Neuronal stem cell (in vitro differentiated cells): Measurements from ENCODE around the gene PRR23E.

ENCODE experiments used
- DNase-seq: peaks from one replicate; pipeline ENCODE4 v3.0.0-alpha.2; 2013; ENCODE audit warnings: low spot score
- H2AFZ ChIP-seq: one replicate; pipeline ENCODE4 v1.6.1; 2013; ENCODE audit warnings: mild to moderate bottlenecking, low read length, inconsistent platforms
- H2AK5ac ChIP-seq: 2 replicates; pipeline ENCODE4 v1.6.1; 2013; ENCODE audit warnings: low read depth, mild to moderate bottlenecking, inconsistent platforms, low read length, moderate library complexity, mixed read lengths
- H2BK120ac ChIP-seq: 2 replicates; pipeline ENCODE4 v1.6.1; 2013; ENCODE audit warnings: low read depth, mild to moderate bottlenecking, inconsistent platforms, low read length, moderate library complexity, mixed read lengths
- H2BK12ac ChIP-seq: one replicate; pipeline ENCODE4 v1.6.1; 2013; ENCODE audit warnings: low read length, inconsistent platforms
- H2BK15ac ChIP-seq: 2 replicates; pipeline ENCODE4 v1.6.1; 2013; ENCODE audit warnings: mild to moderate bottlenecking, low read length, inconsistent platforms, mixed read lengths
- H2BK5ac ChIP-seq: one replicate; pipeline ENCODE4 v1.6.1; 2013; ENCODE audit warnings: inconsistent platforms, mild to moderate bottlenecking, low read length, moderate library complexity
- H3K14ac ChIP-seq: one replicate; pipeline ENCODE4 v1.6.1; 2013; ENCODE audit warnings: low read length, inconsistent platforms
- H3K18ac ChIP-seq: 2 replicates; pipeline ENCODE4 v1.6.1; 2013; ENCODE audit warnings: low read length, inconsistent platforms
- H3K23ac ChIP-seq: 2 replicates; pipeline ENCODE4 v1.6.1; 2013; ENCODE audit warnings: low read depth, mild to moderate bottlenecking, mixed read lengths, low read length, inconsistent platforms; ENCODE audit not compliant: poor library complexity
- H3K27ac ChIP-seq: replicated peaks from 3 replicates; pipeline ENCODE4 v1.5.1; 2013; ENCODE audit warnings: low read length, inconsistent platforms
- H3K27me3 ChIP-seq, 3 experiments: 2 replicates each; pipeline ENCODE4 v1.6.1; 2013; ENCODE audit warnings: low read length in 3 of 3, mild to moderate bottlenecking in 2 of 3, inconsistent platforms in 1 of 3, low read depth in 1 of 3, mixed read lengths in 1 of 3, moderate library complexity in 1 of 3; ENCODE audit not compliant: control insufficient read depth in 3 of 3, insufficient read depth in 3 of 3
- H3K36me3 ChIP-seq, 2 donors: replicated peaks in 1 of 2; 2 replicates each; pipeline ENCODE4 v1.6.1; 2013; ENCODE audit warnings: low read length in 2 of 2; ENCODE audit not compliant: control insufficient read depth in 2 of 2, insufficient read depth in 2 of 2
- H3K4ac ChIP-seq: 2 replicates; pipeline ENCODE4 v1.6.1; 2013; ENCODE audit warnings: inconsistent platforms, mild to moderate bottlenecking, low read length, moderate library complexity
- H3K4me1 ChIP-seq, 2 donors: 1 replicate in 1 of 2; 2 replicates in 1 of 2; pipeline ENCODE4 v1.6.1; 2013; ENCODE audit warnings: low read length in 2 of 2, low read depth in 1 of 2; ENCODE audit not compliant: control insufficient read depth in 2 of 2, insufficient read depth in 1 of 2
- H3K4me2 ChIP-seq: one replicate; pipeline ENCODE4 v1.6.1; 2013; ENCODE audit warnings: mild to moderate bottlenecking, low read length, inconsistent platforms; ENCODE audit not compliant: insufficient read depth, poor library complexity, severe bottlenecking
- H3K4me3 ChIP-seq, 2 donors: 2 replicates each; pipeline ENCODE4 v1.5.1; 2013; ENCODE audit warnings: low read length in 2 of 2, mild to moderate bottlenecking in 2 of 2, inconsistent platforms in 1 of 2, moderate library complexity in 1 of 2
- H3K79me1 ChIP-seq: one replicate; pipeline ENCODE4 v1.6.1; 2013; ENCODE audit warnings: low read depth, mild to moderate bottlenecking, inconsistent platforms, low read length, moderate library complexity
- H3K9ac ChIP-seq: one replicate; pipeline ENCODE4 v1.6.1; 2013; ENCODE audit warnings: mild to moderate bottlenecking, low read depth, low read length, inconsistent platforms; ENCODE audit not compliant: poor library complexity
- H3K9me3 ChIP-seq, 2 donors: replicated peaks in 1 of 2; 2 replicates each; pipeline versions ENCODE3 to v1.6.1; 2013; ENCODE audit warnings: low read length in 2 of 2, mild to moderate bottlenecking in 2 of 2, inconsistent platforms in 1 of 2, low read depth in 1 of 2, mixed read lengths in 1 of 2, moderate library complexity in 1 of 2; ENCODE audit not compliant: control insufficient read depth in 2 of 2, insufficient read depth in 1 of 2
- H4K8ac ChIP-seq: one replicate; pipeline ENCODE4 v1.6.1; 2013; ENCODE audit warnings: low read depth, mild to moderate bottlenecking, inconsistent platforms, low read length, moderate library complexity
- H4K91ac ChIP-seq: one replicate; pipeline ENCODE4 v1.6.1; 2013; ENCODE audit warnings: low read length, low read depth, mild to moderate bottlenecking, inconsistent platforms; ENCODE audit not compliant: poor library complexity
- WGBS, 2 donors: extraction: QIAGEN DNeasy Blood & Tissue Kit; methylation state at CpG; one replicate each; pipeline ENCODE4 v1.1.7; 2013; ENCODE audit warnings: missing lambda C conversion rate in 2 of 2, mixed read lengths in 1 of 2; ENCODE audit not compliant: insufficient read length in 2 of 2, insufficient replicate concordance in 1 of 2; ENCODE audit errors: extremely low coverage in 2 of 2; 5-methylcytosine and 5-hydroxymethylcytosine counted together

PRR23E gene

GRCh38 chr3:127172781-127173515 is 20.0 kb upstream of the PRR23E start:
- no peak overlapping the region for H3K14ac ChIP-seq
- no CpG with 5 or more reads among the region's 22 CpGs for WGBS, 2 donors
- H2AFZ ChIP-seq = peak overlapping the region; percentile 69
- no peak overlapping the region for H4K91ac ChIP-seq
- H2BK5ac ChIP-seq = no peak overlapping the region
- H2BK15ac ChIP-seq = no peak overlapping the region
- no peak for DNase-seq
- no peak overlapping the region for H3K9ac ChIP-seq
- H2BK12ac ChIP-seq = no peak overlapping the region
- H2AK5ac ChIP-seq = peak overlapping the region; percentile 64
- peak overlapping the region; percentile 16 for H3K27ac ChIP-seq
- H3K4me1 ChIP-seq = peaks cover 2 to 16% of the 10 kb centered on the region in 2 donors
- peak overlapping the region; percentile 68 for H3K18ac ChIP-seq
- no peaks in the 10 kb centered on the region for H3K36me3 ChIP-seq
- no peak overlapping the region for H3K4me3 ChIP-seq
- no peak overlapping the region for H4K8ac ChIP-seq
- H3K23ac ChIP-seq = no peak overlapping the region
- no peak overlapping the region for H3K4me2 ChIP-seq
- peaks cover 0 to 17% (median 0%) of the 10 kb centered on the region in 3 experiments for H3K27me3 ChIP-seq
- H3K79me1 ChIP-seq = no peaks in the 10 kb centered on the region
- H2BK120ac ChIP-seq = no peak overlapping the region
- no peak overlapping the region for H3K4ac ChIP-seq
- peaks cover 0 to 2% of the 10 kb centered on the region in 2 donors for H3K9me3 ChIP-seq

GRCh38 chr3:127173516-127174166 is 19.3 kb upstream of the PRR23E start:
- no peak overlapping the region for H3K14ac ChIP-seq
- H2BK5ac ChIP-seq = no peak overlapping the region
- H3K79me1 ChIP-seq = no peaks in the 10 kb centered on the region
- no peak overlapping the region for H2BK120ac ChIP-seq
- no peak overlapping the region for H2AFZ ChIP-seq
- H3K4me2 ChIP-seq = no peak overlapping the region
- no peak overlapping the region for H3K23ac ChIP-seq
- no peak for DNase-seq
- no peak overlapping the region for H3K4ac ChIP-seq
- no peak overlapping the region for H4K8ac ChIP-seq
- H3K9ac ChIP-seq = no peak overlapping the region
- no peak overlapping the region for H2BK15ac ChIP-seq
- H2AK5ac ChIP-seq = no peak overlapping the region
- WGBS, 2 donors = no CpG with 5 or more reads among the region's 5 CpGs
- H3K27ac ChIP-seq = no peak overlapping the region
- no peak overlapping the region for H4K91ac ChIP-seq
- H3K36me3 ChIP-seq = no peaks in the 10 kb centered on the region
- no peak overlapping the region for H2BK12ac ChIP-seq
- H3K4me1 ChIP-seq = peaks cover 2 to 16% of the 10 kb centered on the region in 2 donors
- no peak overlapping the region for H3K4me3 ChIP-seq
- peaks cover 0 to 17% (median 0%) of the 10 kb centered on the region in 3 experiments for H3K27me3 ChIP-seq
- H3K18ac ChIP-seq = no peak overlapping the region
- peaks cover 0 to 2% of the 10 kb centered on the region in 2 donors for H3K9me3 ChIP-seq

GRCh38 chr3:127174284-127174683 is 18.6 kb upstream of the PRR23E start:
- Histone ChIP-seq H3K23ac (no peak overlapping the region), H2AK5ac (peak overlapping the region; percentile 22), H4K91ac (no peak overlapping the region), H3K4me1 (peaks cover 2 to 16% of the 10 kb centered on the region in 2 donors), H3K27me3 (peaks cover 0 to 17% (median 0%) of the 10 kb centered on the region in 3 experiments), H3K4ac (no peak overlapping the region), H2BK5ac (no peak overlapping the region), H2BK120ac (no peak overlapping the region), H3K18ac (peak overlapping the region; percentile 80), H2BK15ac (peak overlapping the region; percentile 54), H3K4me3 (no peak overlapping the region), H2BK12ac (no peak overlapping the region), H3K36me3 (no peaks in the 10 kb centered on the region), H3K27ac (no peak overlapping the region), H3K14ac (peak overlapping the region; percentile 94), H2AFZ (no peak overlapping the region), H3K9ac (no peak overlapping the region), H3K4me2 (no peak overlapping the region), H3K9me3 (peaks cover 0 to 2% of the 10 kb centered on the region in 2 donors), H3K79me1 (no peaks in the 10 kb centered on the region), H4K8ac (no peak overlapping the region)
- WGBS, 2 donors = no CpG with 5 or more reads among the region's 4 CpGs
- DNase-seq = no peak

GRCh38 chr3:127174715-127175140 is 18.2 kb upstream of the PRR23E start:
- Histone ChIP-seq H2BK5ac (no peak overlapping the region), H3K4me1 (peaks cover 2 to 16% of the 10 kb centered on the region in 2 donors), H3K27ac (no peak overlapping the region), H3K36me3 (no peaks in the 10 kb centered on the region), H3K4me3 (no peak overlapping the region), H3K9ac (no peak overlapping the region), H2AK5ac (peak overlapping the region; percentile 22), H4K8ac (no peak overlapping the region), H3K14ac (peak overlapping the region; percentile 94), H3K18ac (peak overlapping the region; percentile 80), H3K4me2 (no peak overlapping the region), H3K23ac (no peak overlapping the region), H4K91ac (peak overlapping the region; percentile 80), H2BK12ac (no peak overlapping the region), H3K4ac (no peak overlapping the region), H3K79me1 (no peaks in the 10 kb centered on the region), H2AFZ (no peak overlapping the region), H2BK15ac (peak overlapping the region; percentile 54), H3K27me3 (peaks cover 0 to 17% (median 0%) of the 10 kb centered on the region in 3 experiments), H3K9me3 (peaks cover 0 to 2% of the 10 kb centered on the region in 2 donors), H2BK120ac (no peak overlapping the region)
- whole genome bisulfite sequencing, 2 donors = no CpG with 5 or more reads among the region's 2 CpGs
- no peak for DNase-seq
